ENCODE results near the gene MTM1.
A peak's percentile ranks its signal among the peaks of the same experiment; 100 is the strongest.

Gene MTM1

DNA sequence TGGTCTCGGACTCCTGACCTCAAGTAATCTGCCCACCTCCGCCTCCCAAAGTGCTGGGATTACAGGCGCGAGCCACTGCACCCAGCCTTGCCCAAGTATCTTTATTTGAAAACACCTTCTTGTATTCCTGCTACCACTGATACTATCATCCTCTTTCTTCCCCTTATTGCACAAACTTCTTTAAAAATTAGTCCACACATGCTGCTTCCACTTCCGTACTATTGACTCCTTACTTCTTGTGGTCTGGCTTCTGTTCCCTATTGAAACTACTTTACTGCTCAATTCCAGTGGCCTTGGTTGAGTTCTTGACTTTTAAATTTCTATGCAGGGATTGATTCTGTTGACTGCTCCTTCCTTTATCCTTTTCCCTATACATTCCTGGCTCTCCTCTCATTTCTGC is 38.8 kb downstream of the MTM1 start:
- no peak for DNase-seq

DNA sequence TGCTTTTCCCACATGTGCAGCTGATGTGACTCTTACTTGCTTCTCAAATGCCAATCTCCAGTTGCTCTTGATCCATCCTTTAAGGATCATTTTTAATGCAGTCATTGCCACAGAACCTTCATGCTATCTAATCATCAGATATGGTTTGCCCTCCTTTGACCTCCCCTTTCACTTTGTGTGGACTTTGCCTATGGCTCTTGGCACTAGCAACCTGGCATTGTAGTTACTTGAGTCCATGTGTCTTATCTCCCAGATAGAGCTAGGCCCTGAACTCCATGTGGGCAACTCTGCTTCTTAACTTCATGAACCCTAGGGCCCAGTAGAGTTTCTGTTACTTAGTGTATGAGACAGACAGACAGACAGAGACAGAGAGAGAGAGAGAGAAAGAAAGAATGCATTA is 41.6 kb downstream of the MTM1 start:
- no peak for DNase-seq

DNA sequence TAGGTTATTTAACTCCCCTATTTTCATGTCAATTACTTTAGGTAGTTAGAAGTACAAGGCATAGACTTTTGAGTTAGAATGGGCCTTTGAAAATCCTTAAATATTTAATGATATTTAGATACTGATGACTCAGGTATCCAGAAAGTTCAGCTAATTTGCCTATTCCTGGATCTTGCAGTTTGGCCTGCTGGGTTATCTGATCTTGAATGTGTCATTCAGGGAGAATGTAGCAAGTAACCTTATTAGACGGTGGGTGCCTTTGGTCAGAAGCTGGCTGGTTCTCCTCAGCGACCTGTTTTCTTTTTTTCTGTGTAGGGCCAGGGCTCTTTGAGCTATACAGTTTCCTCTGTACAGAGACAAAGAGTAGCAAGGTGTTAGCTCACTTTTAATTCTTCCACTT is 42.0 kb downstream of the MTM1 start:
- no peak for DNase-seq

DNA sequence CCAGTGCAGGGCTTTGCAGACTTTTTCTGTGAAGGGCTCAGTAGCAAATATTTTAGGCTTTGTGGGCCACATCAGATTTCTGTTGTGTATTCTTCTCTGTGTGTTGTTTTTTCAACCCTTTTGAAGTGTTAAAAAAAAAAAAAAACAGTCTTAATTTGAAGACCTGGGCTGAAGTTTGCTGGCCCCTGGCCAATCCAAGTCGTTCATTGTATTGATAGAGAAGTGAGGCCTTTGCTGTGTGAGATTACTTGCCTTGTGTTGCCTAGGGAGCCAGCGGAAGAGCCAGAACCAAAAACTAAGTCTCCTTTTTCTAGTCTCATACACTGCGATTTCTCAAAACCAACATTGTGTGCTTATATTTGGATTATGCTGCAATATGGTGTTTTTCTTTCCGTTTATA is 46.9 kb downstream of the MTM1 start:
- no peak for DNase-seq

DNA sequence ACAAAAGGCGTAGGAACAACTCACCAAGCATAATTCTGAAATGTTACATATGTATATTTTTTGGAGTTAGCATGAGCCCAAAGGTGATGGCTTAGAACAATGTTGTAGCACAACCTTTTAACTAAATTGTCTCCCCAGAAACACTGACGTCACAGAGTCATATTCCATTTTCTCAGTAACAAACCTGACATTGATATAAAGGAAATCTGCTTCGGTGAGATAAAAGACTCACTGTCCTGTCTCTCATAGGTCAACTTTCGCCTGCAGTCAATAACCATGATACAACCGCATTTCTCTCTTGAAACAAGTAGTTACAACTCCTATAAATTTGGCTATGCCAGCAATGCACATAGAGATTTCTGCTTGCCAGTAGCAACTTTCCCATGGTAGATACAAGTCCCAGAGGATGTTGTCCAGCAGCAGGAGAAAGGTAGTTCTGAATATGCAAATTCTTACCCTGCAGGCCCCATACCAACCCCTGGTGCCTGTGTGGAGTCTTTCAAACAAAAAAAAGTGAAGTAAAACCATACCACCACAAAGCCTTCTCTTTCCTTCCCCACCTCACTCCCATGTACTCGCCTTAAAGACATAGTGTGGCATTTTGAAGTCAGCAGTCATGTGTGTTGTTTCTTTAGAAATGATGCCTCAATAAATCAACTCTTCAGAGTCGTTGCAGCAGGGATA is 47.9 kb downstream of the MTM1 start:
- no peak for DNase-seq

DNA sequence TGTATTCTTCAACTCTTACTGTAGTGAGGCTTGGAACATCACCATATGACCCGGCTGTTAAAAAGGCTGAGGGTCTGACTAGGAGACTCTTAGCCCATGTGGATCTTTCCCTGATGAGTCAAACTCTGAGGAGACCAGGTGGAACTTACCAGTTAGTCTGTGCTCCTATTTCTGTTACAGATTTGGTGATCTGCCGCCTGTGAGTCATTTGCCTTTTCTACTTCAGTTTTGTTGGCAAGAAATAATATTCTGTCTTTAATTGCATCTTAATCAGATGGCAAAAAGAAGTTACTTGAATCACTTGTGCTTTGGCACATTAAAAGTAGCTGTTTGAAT is 48.4 kb downstream of the MTM1 start:
- DNase-seq, result no peak

DNA sequence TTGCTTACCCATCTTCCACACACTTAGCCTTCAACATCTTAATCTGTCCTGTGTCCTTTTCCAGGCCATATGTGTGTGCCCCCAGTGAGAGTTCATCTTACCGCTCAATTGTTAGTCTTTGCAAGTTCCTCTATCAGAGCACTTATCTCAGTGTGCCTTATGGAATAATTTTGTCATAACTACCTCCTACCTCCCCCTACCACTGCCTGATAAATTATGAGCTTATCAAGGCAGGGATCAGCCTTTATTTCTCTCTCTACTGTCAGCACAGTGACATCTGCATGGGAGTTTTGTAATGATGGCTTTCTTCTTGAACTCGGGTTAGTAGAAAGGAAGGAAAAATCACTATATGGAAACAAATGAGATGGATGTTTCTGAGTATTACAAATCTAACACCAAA is 53.2 kb downstream of the MTM1 start:
- no peak for DNase-seq

DNA sequence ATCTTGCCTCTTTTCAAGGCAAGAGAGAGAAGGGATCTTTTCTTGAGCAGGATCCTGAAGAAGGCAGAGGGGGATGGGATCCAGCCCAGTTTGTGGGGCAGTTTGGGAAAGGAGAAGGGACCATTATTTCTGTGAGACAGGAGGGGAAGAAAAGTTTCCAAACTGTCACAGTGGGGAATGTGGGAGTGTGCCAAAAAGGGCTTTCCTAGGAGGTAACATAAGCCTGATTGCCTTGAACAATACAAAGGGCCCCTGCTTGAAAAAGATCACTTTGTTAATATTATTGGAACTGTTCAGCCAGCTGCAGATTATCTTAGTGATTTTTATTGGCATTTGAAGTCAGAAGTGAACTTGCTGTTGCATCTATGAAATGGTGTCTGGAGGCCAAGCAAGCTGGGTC is 55.2 kb downstream of the MTM1 start:
- DNase-seq, result no peak

DNA sequence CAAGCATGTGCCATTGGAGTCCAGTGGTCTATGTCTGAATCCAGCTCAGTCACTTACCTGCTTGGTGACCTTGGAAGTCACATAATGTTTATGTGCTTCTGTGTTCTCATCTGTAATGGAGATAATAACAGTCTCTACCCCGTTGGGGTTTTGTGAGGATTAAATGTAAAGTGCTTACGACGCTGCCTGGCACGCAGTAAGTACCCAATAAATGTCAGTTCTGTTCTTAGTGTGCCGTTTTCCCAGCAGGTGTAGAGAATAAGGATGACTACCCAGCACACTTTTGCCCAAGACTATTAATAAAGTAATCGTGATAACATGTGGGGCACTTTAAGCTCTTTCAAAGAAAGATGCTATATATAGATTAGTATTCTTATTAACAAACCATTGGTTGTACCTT is 56.7 kb downstream of the MTM1 start:
- no peak for DNase-seq

DNA sequence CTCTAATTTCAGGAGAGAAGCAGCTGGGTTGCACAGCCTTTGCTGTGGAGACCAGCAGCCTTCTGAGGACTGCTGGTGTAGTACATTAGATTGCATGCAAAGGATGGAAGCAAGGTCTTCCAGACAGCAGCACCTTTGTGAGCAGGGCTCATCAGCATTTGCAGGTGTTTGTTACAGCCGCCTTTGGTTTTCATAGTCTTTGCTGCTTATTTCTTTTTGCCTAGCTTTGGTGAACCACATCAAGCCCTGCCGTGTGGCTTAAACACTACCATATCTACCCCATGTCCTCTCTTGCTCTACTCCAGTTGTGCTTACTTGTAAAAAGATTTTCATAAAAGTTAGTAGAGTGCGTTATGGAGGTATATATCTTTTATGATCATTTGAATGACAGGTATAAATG is 57.5 kb downstream of the MTM1 start:
- no peak for DNase-seq

DNA sequence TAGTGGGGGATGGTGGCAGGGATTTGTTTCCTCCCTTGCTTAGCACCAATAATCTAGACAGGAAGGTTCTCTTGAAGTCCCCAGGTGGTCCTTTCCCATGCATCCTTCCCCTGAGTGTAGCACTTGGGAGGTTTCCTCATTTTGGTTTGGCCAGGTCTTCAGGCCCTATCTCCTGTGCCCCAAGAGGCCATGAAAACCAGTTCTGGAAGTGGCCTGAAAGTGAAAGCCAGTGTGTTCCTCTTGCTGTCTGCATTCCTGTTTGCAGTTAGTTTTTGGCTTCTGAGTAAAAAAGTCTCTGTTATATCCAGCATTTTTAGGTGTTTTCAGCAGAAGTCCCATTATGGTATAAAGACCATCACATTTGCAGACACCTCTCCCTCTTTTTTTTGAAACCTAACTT is 59.5 kb downstream of the MTM1 start:
- DNase-seq, result no peak

DNA sequence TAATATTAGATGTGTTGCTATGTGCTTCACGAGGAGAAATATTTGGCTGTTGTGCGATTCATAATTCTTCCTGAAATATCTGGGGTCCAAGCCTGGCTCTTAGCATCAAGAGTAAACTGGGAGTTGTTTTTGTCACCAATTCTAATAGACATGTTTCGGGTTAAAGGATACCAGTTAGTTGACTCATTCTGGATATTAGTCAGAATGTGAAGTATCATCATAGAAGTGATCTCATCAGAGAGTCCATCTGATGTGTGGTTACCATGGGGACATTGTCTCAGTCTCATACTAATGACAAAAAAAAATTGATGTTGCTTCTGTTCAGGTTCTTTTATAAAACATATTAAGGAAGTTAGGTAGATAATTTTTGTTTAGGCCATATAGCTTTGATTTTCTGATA is 67.5 kb downstream of the MTM1 start:
- DNase-seq, result peak; percentile 45

DNA sequence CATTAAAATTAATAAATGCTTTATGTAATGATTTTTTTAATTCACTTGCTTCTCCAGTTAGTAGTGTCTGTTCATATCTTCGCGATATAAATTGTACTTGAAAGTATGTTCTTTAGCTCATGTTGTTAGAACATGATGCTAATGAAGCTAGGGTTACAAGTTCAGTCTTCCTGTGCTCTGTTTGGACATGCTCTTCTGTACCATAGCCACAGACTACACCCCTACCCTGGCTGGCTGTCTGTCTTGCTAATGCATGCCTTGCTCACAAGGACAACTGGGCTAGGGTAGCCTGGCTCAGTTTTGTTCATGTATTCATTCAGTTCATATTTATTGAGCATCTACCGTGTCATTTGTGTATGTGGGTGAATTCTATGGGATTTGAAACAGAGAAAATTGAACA is 74.0 kb downstream of the MTM1 start:
- DNase-seq, result no peak

DNA sequence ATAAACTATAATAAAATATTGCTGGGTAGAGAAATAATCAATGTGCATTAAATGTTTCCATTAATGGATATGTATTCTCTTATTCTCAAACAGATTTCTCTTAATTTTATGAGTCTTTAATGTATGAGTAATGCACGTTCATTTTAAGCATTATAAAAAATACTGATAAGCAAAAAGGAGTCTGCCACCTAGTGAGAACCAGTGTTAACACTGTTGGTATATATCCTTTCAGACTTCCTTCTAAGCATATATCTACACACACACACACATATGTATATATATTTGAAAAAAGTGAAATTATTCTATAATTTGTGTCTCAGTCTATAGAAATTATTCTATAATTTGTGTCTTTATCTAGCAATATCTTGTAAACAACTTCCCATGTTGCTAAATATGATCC is 74.8 kb downstream of the MTM1 start:
- no peak for DNase-seq

DNA sequence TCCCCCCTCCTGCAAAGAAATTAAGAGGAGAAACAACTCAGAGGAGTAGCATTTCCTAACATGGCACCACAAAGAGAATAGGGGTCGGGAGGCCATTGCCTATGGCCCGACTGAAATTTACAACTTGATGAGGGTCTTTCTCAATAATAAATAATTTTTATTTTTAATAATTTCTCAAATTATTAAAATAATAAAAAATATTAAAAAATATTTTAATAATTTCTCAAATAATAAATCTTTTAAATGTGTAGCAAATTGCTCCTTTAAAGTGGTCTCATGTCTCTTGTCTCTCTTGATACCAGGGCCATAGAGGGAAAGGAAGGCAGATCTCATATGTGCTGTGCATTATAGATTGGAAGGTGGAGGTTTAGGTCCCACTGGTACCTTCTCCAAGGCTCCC is 75.5 kb downstream of the MTM1 start:
- no peak for DNase-seq

DNA sequence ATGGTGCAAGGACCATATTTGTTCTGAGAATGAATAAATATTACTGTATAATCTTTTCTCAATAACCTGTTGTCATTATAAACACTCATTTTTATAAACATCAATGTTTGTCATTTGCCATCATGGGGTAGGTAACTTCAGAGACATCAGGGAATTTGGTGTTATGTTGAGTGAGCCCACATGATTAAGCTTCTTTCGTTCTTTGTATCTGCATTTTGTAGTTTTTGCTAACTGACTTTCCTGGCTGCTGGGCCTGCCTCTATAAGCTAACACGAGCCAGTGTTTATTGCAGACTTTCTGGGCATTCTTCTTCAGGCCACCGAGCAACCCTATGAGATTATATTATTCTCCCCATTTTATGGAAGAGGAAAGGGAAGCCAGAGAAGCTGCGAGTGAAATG is 76.0 kb downstream of the MTM1 start:
- no peak for DNase-seq

DNA sequence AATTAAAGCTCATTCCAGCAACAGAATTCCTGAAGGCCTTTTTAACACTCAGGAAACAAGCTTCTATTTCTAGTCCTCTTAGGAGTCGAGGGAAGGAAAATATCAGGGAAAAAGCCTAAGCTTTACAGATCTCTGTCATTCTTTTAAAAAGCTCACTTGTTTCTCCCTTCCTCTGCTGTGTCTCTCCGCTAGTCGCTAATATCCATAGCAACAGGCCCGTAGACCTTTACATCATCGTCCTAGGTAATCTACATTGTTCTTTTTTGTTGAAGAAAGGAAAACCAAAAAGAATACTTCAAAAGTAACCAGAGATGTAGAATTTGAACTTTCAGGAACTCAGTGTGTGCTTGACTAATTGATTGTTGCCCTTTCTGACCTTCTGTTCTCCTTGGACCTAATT is 78.9 kb downstream of the MTM1 start:
- DNase-seq, result no peak

DNA sequence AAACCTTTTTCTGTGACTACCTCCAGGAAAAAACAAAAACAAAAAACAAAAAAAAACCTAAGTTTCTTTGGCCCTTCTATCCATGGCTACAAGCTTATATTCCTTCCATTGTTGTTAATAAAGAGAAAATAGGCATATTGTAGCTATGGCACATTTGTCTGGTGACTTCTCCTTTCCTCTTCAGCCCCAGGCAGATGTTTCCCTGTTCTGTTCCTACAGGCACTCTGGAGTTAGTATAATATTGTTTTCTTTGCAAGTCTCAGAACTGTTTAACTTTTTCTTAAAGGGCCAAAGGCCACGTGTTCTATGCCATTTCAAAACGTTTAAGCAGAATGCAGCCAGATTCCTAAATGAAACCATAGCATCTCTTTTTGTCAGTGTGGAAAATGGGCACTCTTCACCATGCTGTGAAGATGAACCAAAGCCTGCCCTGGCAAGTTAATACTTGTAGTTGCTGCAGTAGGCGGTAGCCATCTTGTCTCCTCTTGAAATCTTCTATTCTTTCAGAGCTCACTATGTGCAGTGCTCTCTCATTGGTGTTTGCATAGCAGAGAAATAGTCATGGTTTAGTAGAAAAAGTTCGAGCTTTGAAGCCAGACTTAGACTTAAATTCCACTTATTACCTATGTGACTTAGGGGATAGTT is 80.0 kb downstream of the MTM1 start:
- no peak for DNase-seq

DNA sequence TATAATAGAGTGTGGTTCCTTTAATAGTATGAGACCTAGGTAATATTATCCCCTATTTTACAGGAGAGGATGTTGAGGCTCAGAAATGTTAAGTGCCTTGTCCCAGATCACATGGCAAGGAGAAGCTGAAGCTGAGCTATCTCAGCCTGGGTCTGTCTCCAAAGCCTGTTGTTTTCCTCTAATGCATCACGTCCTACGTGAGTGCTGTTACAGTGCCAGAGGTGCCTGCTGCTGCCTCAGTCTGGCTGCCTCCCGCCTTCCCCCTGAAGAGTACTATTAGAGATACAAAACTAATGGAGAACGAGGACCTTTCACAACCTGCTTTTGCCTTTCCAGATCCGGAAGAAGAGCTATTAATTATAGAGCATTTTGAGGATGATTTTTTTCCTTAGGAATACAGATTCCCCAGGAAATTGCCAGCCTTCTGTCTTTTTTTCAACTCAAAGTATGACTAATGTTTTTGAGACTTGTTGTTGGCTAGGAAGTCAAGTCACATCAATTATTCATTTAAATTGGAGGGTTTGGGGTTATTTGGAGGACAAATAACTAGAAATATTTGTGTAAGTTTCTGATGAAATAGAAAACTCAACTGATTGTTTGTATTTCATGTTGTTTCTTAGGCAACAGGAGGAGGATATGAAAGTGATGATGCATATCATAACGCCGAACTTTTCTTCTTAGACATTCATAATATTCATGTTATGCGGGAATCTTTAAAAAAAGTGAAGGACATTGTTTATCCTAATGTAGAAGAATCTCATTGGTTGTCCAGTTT is 80.9 kb downstream of the MTM1 start:
- peak; percentile 1 for DNase-seq

DNA sequence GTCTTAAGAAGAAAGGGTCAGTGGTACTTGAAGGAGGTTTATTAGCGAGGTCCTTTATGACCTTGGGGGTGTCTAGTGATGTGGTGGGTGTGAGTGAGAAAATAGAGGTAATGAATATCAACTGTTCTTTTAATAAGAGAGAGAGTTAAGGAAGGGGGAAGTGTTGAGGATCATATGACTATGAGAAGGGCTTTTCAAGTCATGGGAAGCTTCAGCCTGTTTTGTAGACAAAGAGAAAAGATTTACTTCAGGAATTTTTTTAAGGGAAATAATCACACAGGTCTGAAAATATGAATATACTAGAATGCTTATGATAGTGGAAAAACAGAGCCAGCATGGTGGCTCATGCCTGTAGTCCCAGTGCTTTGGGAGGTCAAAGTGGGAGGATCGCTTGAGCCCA is 83.5 kb downstream of the MTM1 start:
- no peak for DNase-seq

DNA sequence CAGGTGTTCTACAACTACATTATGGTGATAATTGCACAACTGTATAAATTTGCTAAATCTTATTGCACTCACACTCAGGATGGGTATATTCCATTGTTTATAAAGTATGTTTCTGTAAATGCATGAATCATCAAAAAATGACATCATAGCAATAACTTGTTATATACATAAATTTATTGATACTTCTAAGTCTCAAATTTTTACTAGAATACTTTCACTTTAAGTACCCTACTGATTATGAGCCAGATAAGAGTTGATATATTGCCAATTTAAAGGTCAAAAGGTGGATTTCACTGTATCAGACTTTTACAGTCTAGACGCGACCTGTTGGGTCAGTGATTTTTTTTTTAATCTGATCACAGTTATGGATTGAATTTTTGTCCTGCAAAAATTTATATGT is 87.4 kb downstream of the MTM1 start:
- no peak for DNase-seq

DNA sequence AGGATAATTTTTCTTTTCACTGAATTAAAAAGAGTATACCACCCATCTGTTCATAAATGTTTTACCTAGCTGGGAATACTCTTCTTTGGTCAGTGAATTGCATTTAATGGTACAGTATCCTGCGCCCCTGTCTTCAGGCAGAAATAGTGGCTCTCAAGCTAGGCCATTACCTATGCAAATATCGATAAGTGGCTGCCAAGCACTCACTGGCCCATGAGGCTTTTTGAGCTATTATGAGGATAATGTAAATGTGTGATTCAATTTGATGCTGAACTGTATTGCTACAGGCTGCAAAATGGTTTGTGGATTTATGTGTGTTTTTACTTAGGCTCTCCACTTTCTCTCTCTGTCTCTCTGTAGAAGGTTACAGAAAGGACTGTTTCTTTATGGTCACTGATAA is 94.7 kb downstream of the MTM1 start:
- DNase-seq, result no peak

DNA sequence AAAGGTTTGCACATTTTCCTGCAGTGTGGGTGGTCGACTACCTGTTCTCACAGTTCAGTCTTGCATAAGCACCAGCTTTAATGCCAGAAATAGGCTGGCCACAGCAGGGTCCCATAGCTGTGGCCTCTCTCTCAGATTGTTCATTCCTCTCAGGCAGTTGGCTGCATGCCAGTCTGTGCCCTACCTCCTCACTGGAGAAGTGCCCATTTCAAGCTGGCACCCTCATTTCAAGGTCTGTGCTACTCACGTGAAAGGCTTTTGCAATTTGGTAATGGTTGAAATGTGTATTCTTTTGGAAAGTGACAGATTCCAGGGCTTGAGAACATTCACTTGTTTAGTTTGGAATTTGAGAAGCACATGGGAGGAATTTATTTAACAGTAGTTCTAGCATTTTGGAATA is 95.9 kb downstream of the MTM1 start:
- no peak for DNase-seq

DNA sequence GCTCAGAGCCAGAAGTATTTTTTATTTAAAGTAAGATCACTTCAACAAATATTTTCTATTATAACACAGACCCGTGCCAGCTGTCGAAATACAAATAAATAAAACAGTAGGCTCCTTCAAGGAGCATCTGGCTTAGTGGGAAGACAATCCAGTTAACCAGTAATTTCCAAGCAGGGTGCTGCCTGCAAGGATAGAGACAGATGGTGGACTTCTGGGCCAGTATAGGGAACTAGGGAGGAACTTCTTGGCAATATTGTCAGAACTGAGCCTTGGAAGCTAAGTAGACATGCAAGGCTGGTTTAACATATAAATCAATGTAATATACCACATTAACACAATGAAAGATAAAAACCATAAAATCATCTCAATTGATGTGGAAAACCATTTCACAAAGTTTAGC is 107.8 kb downstream of the MTM1 start:
- DNase-seq, result no peak

DNA sequence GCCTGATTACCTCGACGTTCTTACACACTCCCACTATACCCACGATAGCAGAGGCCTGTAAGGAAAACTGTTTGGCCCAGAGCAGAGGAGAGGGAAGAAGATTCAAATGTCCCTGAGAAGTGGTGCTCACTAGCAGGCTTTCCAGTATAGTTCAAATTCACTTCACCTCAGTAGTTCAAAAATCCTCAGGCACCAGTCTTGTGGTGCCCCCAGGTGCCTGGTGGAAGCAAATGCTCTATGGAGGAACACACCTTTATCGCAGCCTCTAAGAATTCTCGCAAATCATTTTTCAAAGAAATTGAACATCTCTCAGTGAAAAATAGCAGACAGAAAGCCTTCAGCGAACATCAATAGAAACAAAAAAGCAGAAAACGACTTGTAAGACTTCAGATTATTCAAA is 112.6 kb downstream of the MTM1 start:
- DNase-seq, result no peak

Data from CD4-positive, alpha-beta T cell treated with Interleukin-4 for 4 hours (primary cell).